ENCODE measurements around the gene ZIC4.

Gene ZIC4

DNA sequence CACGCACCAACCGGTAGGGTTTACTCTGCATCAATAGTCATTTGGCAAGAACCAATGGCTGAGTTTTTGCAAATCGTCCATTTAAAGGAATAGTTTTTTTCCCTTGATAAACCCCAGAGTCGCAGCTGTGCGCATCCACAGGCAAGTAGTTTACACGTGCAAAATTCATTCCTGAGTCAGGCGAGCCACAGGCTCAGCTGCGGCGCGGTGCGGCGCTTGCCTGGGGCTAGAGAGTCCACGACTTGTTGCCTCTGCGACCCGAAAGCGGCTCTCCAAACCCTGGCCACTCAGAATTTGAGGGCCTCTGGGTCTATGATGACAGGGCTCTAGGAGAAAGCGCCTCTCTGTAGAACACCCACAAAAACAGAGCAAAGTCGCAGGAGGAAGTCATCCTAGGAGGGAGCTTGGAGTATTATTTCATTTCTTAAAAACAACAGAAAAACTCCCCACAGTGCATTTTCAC, 36.7 kb downstream of the ZIC4 start:
- DNase-seq (ENCODE audit: low spot score), result no peak

DNA sequence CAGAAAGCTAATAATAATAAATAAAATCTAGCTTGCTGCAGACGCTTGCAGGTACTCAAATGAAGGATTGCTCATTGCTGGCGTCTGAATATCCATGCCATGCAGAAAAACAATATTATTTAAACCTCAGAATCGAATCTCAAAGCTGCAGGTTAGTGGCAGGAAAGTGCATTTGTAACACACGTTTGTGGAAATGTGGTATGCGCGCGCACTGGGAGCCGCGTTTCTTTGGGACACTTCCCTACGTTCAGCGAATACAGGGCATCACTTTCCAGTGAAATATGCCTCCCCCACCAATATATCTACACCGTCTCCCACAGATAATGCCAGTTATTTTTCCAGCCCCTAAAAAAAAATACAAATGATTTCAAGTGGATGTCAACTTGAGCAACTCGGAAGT, 37.1 kb downstream of the ZIC4 start:
- DNase-seq (ENCODE audit: low spot score), result no peak

DNA sequence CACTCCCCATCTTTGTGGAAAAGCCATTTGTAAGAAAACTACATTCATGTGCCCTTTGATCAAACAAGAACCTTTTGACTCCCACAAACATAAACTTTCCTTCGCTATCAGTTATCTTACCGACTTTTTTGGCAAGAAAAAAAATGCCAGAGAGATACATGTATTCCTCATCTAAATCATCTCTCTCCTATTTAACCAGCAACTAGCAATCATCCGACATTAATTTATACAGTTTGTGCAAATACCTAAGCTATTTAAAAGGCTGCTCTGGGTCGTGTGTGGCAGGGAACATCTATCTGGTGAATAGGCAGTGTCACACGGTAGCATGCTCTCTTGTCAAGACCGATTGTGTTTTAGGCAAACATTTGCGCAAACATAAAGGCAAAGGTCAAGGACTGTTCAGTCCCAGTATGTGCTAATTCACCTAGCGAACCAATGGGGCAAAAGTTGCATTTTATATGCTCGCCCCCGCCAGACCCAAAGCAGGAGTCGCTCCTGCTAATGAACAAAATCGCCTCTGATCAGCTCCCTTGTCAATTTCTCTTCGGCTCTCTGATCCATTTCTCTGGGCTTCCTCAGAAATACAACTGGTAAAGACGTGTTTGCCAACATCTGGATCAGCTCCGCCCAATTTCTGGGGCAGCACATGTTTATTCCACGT, 37.7 kb downstream of the ZIC4 start:
- DNase-seq (ENCODE audit: low spot score), result no peak

DNA sequence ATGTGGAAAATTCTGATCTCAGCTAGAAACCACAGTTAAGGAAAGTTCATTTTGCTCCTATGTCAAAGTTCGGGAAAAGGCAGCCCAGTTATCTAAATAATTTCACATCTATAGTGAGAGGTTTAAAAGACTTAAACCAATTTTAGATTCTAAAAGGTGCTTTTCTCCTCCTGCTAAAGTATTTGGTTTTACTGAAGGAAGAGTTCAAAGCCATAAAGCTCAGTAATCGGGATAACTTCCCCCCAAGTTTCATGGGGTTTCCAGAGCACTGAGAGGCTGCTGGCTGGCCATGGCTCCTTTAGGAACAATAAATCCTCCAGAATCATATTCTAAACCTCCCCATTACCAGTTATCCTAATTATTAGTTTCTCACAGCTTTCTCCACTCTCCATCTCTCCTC, 38.2 kb downstream of the ZIC4 start:
- no peak for DNase-seq (ENCODE audit: low spot score)

DNA sequence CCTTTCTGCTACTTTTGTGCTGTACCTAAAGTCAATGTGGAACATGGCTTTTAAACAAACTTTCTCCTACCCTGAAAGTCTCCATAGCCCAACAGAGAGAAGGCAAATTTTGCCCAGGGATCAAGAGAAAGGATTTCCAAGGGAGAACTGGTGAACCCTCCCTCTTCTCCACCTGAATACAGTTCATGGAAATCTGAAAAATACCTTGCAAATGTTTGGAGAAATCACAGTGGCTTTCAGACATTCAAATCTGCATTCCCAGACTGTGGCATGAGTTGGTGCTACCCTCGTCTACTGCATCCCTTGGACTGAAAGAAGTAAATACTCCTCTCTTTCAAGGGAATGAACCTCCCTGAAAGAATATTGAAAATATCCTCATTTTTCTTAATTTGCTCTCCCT, 38.7 kb downstream of the ZIC4 start:
- no peak for DNase-seq (ENCODE audit: low spot score)

DNA sequence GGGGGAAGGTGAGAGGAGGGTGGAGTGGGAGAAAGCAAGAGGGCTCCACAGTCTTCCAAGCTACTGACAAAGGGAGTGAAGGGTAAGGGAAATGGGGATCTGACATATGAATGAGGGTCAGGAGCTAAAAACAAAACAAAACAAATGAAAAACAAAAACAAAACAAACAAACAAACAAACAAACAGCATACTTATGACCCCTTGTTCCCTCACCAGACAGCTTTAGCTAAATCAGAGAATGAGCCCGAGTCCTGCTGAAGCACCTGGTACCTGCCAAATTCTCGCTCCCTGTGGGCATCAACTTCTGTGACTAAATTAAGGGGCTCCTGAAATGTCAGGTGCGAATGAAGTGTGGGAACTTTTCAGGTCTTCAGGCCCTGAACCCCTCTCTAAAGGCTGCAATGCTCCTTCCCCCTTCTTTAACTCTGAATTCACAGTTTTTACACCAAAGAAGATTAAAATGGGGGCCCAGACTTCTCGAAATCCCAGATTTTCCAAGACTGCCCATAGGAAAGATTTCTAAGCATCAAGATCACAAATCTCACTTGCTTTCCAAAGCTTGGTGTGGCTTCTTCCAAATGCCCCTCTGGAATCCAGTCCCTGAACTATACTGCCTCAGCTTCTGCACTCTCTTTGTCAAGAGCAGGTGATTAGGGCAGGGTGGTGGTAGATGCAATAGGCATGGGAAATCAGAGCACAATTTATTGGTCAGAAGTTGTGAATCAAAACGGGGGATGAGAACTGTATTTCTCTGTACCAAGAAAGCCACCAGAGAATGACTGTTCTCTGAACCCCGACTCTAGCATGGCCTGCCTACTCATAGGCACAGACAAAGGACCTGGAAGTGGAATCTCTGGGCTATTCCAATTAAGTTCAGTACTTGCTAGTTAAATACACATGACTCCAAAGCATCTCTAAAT, 40.9 kb downstream of the ZIC4 start:
- no peak for DNase-seq (ENCODE audit: low spot score)

DNA sequence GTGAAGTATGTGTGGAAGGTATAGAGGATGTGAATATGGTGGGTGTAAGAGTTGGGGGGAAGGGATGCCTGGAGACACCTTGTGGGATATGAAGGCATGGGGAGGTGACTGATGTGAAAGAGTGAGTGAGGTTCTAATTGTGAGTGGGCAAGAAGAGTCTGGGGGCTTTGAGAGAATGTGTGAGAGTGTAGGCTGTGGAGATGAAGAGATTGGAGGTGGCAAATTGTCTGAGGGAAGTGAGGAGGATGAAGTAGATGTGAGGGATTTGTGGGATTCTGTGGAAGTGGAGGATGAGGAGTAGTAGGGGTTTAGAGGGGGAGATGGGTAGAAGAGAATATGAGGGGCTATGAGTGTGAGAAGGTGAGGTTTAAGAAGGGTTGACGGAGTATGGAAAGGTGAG, 41.6 kb downstream of the ZIC4 start:
- no peak for DNase-seq (ENCODE audit: low spot score)

DNA sequence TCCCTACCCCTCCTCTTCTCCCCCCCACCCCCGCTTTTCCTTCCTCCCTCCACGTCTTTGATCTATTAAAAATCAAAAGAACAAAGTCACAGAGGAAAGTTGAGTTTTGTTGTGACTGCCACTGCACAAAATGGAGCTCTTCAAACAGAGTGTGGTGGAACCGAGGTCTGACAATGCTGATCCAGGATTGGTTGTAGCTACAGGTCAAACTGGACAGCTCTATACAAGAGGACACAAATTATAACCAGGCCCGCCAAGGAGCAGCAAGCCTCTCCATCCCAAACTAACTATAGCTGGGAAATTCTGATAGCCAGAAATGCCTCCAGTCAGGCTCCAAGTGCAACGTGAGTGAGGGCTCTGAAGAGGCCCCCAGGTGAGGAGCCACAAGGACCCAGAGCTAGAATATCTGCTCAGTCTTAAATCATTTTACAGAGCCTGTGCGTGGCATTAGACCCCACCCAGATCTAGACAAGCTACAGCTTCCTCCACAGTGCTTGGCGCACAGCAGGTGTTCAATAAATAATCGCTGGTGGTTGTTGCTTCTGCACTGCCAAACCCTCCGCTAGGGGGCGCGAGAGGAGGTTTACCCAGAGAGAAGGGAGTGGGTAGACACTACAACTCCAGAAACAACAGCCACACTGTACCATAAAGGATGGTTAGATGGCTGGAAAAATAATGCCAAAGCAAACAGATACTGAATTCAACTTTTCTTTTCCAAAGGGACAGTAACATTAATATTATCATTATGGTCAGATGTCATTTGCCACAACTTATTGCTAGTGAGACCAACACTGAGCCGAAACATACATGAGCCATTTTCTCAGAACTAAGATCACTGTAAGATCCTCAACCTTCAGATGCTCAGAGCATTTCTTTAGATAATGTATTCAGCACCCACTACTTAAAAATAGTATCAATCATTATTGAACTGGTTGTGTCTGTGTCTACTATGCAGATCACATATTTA, 44.6 kb downstream of the ZIC4 start:
- peak; percentile 38 for DNase-seq (ENCODE audit: low spot score)

DNA sequence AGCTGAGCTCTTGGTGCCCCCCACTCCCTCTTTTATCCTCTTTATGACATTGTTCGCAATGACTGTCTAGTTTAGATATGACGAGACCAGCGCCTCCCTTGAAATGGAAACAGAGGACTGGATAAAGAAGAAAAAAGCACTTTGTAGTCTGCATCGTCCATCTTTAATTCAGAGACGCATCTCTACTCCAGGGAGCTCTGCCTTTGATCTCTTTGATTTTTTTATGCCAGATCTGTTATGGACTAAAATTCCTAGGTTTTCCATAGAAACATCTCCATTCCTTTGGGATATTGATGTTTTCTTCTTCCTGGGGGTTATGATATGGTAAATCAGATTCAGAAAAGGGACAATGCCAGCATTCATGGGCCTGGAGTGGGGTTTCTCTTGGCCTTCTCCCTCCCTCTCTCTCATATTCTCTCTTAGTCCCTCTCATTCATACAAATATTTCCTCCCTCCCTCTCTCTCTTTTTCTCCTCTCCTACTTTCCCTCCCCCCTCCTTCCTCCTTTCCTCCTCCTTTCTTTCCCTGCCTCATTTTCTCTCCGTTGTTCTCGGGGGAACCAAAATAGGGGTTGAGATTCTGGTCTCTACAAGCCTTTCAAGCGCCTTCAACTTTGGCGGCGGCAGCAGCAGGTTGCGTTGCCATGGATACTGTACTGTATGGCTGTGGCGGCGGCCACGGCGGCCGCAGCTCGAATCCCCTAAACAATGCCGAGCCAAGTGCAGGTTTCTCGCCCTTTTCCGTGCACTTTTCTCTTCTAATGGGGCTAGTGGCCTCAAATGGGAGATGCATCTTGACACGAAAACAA, 45.5 kb downstream of the ZIC4 start:
- DNase-seq (ENCODE audit: low spot score), result no peak

DNA sequence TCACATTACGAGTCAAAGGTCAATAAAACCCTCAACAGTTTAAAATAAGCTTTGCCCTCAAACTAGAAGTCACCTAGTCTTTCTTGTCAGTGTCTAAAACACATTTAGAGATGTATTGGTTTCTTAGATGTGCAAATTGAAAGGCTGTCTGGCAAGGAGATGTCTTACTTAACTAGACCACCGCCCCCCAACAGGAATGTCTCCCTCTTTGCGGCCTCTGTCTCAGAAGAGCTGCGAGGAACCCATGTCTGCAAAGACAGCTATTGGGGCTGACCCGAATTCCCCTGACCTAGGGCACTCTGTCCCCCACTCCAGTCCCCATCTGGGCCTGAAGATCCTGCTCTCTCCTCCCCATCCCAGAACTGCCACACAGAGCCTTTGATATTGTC, 46.3 kb downstream of the ZIC4 start:
- DNase-seq (ENCODE audit: low spot score), result no peak

DNA sequence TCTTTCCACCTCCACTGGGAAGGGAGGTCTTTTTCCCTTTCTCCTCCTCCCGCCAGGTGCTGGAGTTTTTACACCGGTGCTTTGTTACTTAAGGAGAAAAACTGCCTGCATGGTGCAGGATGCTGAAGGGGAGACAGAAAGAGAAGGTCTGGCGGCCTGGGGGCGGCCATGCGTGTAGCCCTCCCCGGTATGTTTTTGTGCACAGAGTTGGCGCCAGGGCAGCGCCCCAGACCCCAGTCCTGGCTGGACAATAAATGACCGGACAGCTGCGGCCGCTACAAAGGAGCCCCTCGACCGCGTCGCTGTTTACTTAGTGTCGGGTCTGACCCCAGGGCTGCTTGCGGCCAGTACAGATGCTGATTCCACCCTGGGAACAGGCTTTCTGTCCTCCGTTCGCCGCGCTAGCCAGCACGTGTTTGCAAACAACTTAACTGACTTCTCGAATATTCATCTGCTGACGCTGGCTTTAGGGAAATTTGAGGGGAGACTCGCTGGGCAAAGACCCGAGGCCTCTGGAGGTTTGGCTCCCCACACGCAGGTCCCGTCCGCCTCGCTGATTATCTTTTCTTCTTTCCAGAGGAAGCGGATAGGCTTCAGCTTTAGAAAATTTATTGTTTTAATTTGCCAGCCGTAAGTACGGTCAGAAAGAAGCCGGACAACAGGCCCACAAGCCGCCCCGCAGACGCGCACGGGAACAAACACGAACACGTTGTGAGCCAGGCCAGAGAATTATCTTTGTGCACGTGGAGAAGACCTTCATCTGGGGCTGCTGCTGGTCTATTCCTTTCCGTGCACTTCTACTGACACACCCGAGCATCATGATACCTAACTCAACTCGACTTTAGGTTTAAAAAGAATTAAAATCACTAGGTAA, 46.9 kb downstream of the ZIC4 start:
- no peak for DNase-seq (ENCODE audit: low spot score)

DNA sequence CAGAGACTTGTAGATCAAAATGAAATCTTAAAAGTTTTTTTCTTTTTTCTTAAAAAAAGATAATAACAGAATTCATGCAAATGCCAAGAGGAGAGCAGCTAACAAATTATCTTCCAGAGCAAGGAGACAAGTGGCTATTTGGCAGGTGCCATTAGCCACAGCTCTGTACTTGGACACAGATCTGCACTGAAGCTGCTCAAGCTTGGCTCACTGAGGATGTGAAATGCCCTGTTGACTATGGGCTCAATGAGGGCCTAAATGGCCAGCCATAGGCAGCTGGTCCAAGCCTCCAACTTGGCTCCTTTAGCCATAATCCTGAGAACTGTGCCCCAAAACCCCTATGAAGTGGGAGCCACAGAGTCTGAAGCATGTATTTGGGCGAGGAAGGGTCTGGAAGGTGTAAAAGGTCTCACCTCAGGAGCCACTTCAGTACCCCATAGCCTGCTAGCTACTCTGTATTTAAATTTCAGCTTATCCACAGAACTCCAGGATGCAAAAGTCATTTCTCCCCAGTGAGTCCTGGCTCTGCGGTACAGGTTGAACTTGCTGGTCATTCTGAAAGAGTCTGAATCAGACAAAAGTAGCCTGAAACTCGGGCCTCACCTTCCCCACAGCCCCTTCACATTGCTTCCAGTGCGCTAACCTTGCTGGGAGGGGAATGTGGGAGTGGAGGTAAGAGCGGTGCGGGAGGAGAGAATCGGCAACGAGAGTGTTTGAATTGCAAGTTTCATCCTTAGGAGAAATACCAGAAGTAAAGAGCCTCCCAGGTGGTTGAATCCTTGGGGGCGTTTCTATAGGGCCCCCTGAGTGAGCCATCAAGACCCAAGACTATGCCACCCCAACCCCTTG, 48.0 kb downstream of the ZIC4 start:
- DNase-seq (ENCODE audit: low spot score), result no peak

DNA sequence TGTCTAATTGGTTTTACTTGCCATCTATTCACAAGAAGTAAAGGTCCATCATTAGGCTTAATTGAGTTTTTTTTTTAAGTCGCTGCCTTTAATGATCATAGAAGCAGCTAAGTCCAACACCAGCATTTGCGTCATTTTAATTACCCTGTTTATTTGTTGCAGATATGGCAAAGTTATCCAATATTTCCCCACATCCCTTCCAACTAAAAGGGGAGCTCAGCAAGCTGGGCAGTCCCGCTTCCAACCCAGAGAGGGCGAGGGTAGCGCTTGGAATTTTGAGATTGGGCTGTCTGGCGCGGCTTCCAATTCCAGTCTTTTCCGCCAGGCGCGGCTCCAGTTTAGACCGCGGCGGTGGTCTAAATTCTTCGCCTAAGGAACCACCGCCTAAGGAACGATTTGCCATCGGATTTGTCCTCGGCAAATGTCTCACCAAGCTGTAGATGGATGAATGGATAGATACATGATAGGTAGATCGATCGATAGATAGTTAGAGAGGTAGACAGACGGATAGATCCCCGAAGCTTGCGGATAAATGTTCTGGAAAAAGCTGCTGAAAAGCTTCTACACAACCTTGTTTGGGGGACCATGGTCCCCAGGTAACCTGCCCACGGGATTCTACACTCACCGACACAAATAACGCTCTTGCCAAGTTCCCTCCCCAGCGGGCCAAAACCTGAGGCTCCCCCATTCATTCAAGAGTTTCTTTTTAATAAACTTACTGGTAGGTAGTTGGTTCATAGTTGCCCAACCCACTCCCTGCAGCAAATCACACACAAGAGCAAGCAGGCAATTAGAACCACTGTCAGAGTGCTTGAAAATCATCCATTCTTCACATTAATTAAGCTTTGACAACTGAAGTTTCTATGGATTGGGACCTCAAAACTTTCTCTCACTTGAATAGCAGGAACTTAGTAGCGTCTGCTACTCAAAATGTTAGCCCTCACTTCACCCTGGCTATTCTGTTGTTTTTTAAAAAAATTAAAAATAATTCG, 49.1 kb downstream of the ZIC4 start:
- no peak for DNase-seq (ENCODE audit: low spot score)

DNA sequence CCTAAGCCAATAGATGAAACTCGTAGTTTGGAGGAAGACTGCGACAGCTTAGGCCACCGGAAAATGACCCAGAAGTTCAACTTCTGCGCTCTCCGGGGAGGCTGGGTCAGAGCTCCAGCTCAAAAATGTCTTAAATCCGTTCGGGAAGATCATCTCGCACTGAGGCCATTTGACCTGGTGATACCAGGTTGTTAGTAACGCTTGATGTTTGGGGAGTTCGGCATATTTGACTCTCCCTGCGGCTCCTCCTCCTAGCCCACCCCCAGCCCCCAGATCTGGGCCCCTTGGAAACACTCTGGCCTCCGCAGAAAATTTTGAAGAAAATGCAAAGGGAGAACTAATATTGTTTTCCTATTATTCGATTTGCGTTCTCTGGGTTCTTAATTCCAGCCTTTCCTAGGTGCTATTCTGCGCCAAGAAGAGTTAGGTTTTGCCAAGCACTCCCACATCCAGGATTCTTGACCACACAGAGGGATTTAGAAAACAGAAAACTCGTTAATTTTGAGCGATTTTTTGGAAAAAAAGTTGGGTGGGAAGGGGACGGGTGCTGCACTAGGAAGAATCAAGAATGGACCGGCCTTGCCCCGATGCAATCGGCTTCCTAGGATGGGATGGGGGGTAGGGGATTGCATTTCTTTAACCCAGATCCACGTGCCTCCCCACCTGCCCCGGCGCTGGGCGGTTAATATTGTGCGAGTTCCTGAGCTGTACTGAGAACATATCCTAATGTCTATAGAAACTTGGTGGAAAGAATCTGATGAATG, 50.0 kb downstream of the ZIC4 start:
- no peak for DNase-seq (ENCODE audit: low spot score)

DNA sequence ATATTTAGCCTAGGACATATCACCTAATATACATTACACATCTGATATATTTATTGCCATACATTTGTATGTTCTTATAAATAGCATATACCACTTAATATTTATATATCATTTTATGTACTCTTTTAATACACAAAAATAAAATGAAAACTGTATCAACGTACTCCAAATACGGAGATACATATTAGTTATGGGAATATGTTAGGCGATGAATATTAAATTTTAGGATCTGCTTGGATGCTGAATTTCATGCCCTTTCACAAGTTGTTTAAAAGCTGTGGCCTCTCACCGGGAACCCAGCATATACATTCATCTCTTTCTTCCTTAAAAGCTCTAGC, 50.6 kb downstream of the ZIC4 start:
- no peak for DNase-seq (ENCODE audit: low spot score)

DNA sequence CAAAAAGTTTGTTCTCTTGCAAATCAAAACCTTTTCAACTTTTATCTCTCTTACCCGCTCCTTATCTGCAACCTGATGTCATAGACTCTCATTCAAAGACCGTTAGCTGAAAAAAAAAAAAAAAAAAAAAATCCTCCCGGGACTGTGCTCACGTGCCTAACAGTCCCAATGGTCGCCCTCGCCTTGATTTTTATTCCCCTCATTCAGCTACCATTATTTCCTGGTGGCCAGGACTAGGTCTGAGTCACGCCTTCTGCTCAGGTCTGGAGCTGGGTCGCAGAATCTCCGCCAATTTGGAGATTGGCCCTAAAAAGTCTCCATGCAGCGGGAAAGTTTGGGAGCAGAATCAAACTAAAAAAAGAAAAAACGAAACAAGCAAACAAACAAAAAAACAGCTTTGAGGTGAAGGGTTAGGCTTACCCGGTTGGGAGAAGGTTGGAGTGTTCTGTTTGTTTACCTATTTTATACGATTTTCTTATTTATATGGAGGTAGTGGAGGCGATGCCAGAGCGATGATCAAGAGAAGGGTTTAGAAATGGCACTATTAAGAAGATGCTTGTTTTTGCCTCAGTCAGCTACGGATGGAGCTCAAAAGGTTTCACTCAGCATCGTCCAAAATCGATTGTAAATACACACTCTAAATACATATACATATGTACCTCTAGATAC, 51.1 kb downstream of the ZIC4 start:
- no peak for DNase-seq (ENCODE audit: low spot score)

DNA sequence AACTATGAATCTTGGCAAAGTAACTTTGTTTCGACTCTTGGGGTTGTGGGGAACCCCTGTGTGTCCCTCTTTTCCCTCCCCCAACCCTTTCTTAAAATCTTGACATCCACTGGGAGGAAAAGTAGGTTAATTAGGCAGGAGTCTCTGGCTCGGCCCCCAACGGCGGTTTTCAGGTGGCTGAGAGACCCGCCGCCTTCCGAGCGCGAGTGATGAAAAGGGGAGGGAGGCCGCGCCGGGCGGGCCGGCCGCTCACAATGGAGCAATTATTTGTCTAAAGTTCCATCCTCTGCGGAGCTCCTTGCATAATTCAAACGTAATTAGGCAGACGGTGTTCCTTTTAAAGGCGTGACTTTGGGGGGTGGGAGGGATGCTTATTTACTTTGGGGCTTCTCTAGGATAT, 51.7 kb downstream of the ZIC4 start:
- DNase-seq (ENCODE audit: low spot score), result no peak
